GM12878 (cell line): ENCODE measurements around the gene POU4F1. TPM values are rescaled to one million over a fixed set of nuclear protein-coding genes. Genes with fewer than 3 reads are reported as not detected.

Experiments used
- ATAC-seq: fragments of 200-7000 bp; cut with Tn5 transposase; 3 replicates; pipeline ENCODE4 v1.9.1; 2020; ENCODE audit warnings: mild to moderate bottlenecking, moderate library complexity
- BruUV-seq: library from RNA; stranded (reverse); fragments of 400-500 nt; replicated peaks from 2 replicates; lab custom pipeline; 2021; lab: Mats Ljungman, UMichigan
- CTCF ChIA-PET: fragments of 300-600 bp; sonication (Branson Sonifier 250); formaldehyde crosslinking; extraction: SDS; loops from one replicate; lab custom pipeline; 2021; ENCODE audit warnings: inconsistent platforms; lab: Yijun Ruan, JAX
- POLR2A ChIA-PET: fragments of 350-600 bp; formaldehyde crosslinking; extraction: SDS; loops from one replicate; lab custom pipeline; 2021; ENCODE audit warnings: inconsistent platforms; lab: Charles Lee
- RAD21 ChIA-PET: fragments of 300-600 bp; sonication (Branson Sonifier 250); formaldehyde crosslinking; loops from one replicate; lab custom pipeline; 2023; ENCODE audit warnings: antibody characterized with exemption; ENCODE audit not compliant: unreplicated experiment; lab: Charles Lee
- SMC1A ChIA-PET: fragments of 300-600 bp; sonication (Branson Sonifier 250); formaldehyde crosslinking; loops from one replicate; lab custom pipeline; 2023; ENCODE audit not compliant: unreplicated experiment, uncharacterized antibody; lab: Charles Lee
- DNase-seq: peaks from one replicate; pipeline ENCODE4 v3.0.0-alpha.2; 2011; ENCODE audit warnings: low read depth, low spot score
- FAIRE-seq: peaks from 3 replicates; lab custom pipeline; 2011; peaks lifted over from hg19 to GRCh38; lab: Jason Lieb, UNC
- H2AFZ ChIP-seq: 2 replicates; pipeline ENCODE4 v1.6.0; 2011; ENCODE audit warnings: low read depth, low read length, control low read depth; ENCODE audit not compliant: control insufficient read depth
- H3K27ac ChIP-seq: 2 replicates; pipeline ENCODE4 v1.5.1; 2011; ENCODE audit warnings: control low read depth; ENCODE audit not compliant: control insufficient read depth, insufficient read depth
- H3K27me3 ChIP-seq, 2 experiments: replicated peaks in 1 of 2; 2 replicates each; pipeline versions ENCODE4 v1.6.0 to v1.6.1; 2011; ENCODE audit warnings: low read length in 1 of 2; ENCODE audit not compliant: control insufficient read depth in 2 of 2, insufficient read depth in 2 of 2
- H3K36me3 ChIP-seq, 2 experiments: 2 replicates each; pipeline ENCODE4 v1.5.1; 2011; ENCODE audit warnings: low read length in 1 of 2; ENCODE audit not compliant: control insufficient read depth in 2 of 2, insufficient read depth in 2 of 2
- H3K4me1 ChIP-seq: 2 replicates; pipeline ENCODE4 v1.6.1; 2011; ENCODE audit warnings: mild to moderate bottlenecking, low read length, moderate library complexity, mixed read lengths; ENCODE audit not compliant: control insufficient read depth, insufficient read depth
- H3K4me2 ChIP-seq: 2 replicates; pipeline ENCODE4 v1.6.0; 2011; ENCODE audit warnings: control low read depth; ENCODE audit not compliant: control insufficient read depth, insufficient read depth
- H3K4me3 ChIP-seq: fragments of 200-600 bp; sonication (generic); 2 replicates; pipeline ENCODE4 v1.5.1; 2016
- H3K79me2 ChIP-seq: 2 replicates; pipeline ENCODE4 v1.6.0; 2011; ENCODE audit warnings: low read length; ENCODE audit not compliant: control insufficient read depth, insufficient read depth
- H3K9ac ChIP-seq: 2 replicates; pipeline ENCODE4 v1.8.0; 2011; ENCODE audit warnings: low read length, control low read depth, mixed read lengths; ENCODE audit not compliant: control insufficient read depth, insufficient read depth
- H3K9me3 ChIP-seq: replicated peaks from 3 replicates; pipeline ENCODE4 v1.5.1; 2011; ENCODE audit warnings: mild to moderate bottlenecking, low read length; ENCODE audit not compliant: control insufficient read depth, insufficient read depth
- H4K20me1 ChIP-seq: 2 replicates; pipeline ENCODE4 v1.6.0; 2011; ENCODE audit not compliant: control insufficient read depth, insufficient read depth
- BACH1 ChIP-seq: fragments of 450-650 bp; IDR thresholded peaks from 2 replicates; pipeline ENCODE4 v1.6.1; 2017; ENCODE audit warnings: mild to moderate bottlenecking, borderline replicate concordance
- CREM ChIP-seq: IDR thresholded peaks from 2 replicates; pipeline ENCODE4 v1.6.1; 2014; ENCODE audit warnings: antibody characterized with exemption, low read depth
- EED ChIP-seq: sonication (generic); IDR thresholded peaks from 2 replicates; pipeline ENCODE4 v1.6.1; 2016; ENCODE audit warnings: antibody characterized with exemption, low read depth
- FOXK2 ChIP-seq: fragments of 450-650 bp; IDR thresholded peaks from 2 replicates; pipeline ENCODE4 v1.6.1; 2017; ENCODE audit warnings: mild to moderate bottlenecking, moderate library complexity
- HCFC1 ChIP-seq: fragments of 150-350 bp; IDR thresholded peaks from 2 replicates; pipeline ENCODE4 v1.6.1; 2014; ENCODE audit warnings: low read length
- JUNB ChIP-seq: IDR thresholded peaks from 2 replicates; pipeline ENCODE4 v1.6.1; 2016; ENCODE audit warnings: antibody characterized with exemption, mild to moderate bottlenecking
- MYB ChIP-seq: fragments of 150-350 bp; IDR thresholded peaks from 2 replicates; pipeline ENCODE4 v1.6.1; 2014; ENCODE audit warnings: mild to moderate bottlenecking, low read depth, low read length, borderline replicate concordance
- NFXL1 ChIP-seq: fragments of 450-650 bp; IDR thresholded peaks from 2 replicates; pipeline ENCODE4 v1.6.1; 2017; ENCODE audit warnings: antibody characterized with exemption, mild to moderate bottlenecking, borderline replicate concordance
- NR2F1 ChIP-seq: fragments of 450-650 bp; conservative IDR thresholded peaks from 2 replicates; pipeline ENCODE4 v1.6.1; 2017; ENCODE audit warnings: mild to moderate bottlenecking
- PML ChIP-seq: IDR thresholded peaks from 2 replicates; pipeline ENCODE4 v1.6.1; 2012; ENCODE audit warnings: low read length, inconsistent platforms
- RB1 ChIP-seq: fragments of 450-650 bp; formaldehyde crosslinking; IDR thresholded peaks from 2 replicates; pipeline ENCODE4 v1.6.1; 2017; ENCODE audit warnings: mild to moderate bottlenecking, borderline replicate concordance
- RELA ChIP-seq: fragments of 450-650 bp; IDR thresholded peaks from 2 replicates; pipeline ENCODE4 v1.8.0; 2014; ENCODE audit warnings: borderline replicate concordance; ENCODE audit not compliant: partially characterized antibody
- SP1 ChIP-seq: IDR thresholded peaks from one replicate; pipeline ENCODE4 v1.6.1; 2011; ENCODE audit warnings: low read depth, low read length
- TARDBP ChIP-seq: IDR thresholded peaks from 2 replicates; pipeline ENCODE4 v1.6.1; 2016; ENCODE audit warnings: borderline replicate concordance
- ZZZ3 ChIP-seq: IDR thresholded peaks from 2 replicates; pipeline ENCODE4 v1.6.1; 2011; ENCODE audit warnings: low read depth; ENCODE audit not compliant: control insufficient read depth, insufficient read length
- WGBS: methylation state at CpG from one replicate; pipeline ENCODE4 v1.1.6; 2016; ENCODE audit warnings: low lambda C conversion rate; ENCODE audit not compliant: insufficient replicate concordance, insufficient coverage; ENCODE audit errors: missing lambda C conversion rate; 5-methylcytosine and 5-hydroxymethylcytosine counted together
- in situ Hi-C: fragments of 300-500 bp; cut with MboI; formaldehyde crosslinking; loops from 9 replicates; pipeline ENCODE4 v1.14.3; 2018; ENCODE audit warnings: mixed read lengths
- intact Hi-C: fragments of 100-400 bp; cut with micrococcal nuclease; formaldehyde crosslinking; loops from one replicate; pipeline ENCODE4 v1.14.2; 2022; ENCODE audit not compliant: unreplicated experiment
- polyA plus RNA-seq, 11 experiments: library from polyadenylated mRNA; depleted of rRNA in 4 of 11; unstranded in 6 of 11; stranded (reverse) in 5 of 11; fragments of >200 nt; fragmentation: Nextera tagmentation in 4 of 11; fragmentation: Illumina TruSeq in 1 of 11; extraction: Ambion mirVana in 4 of 11; extraction: Trizol in 1 of 11; gene quantifications; 1 replicate in 1 of 11; 2 replicates in 10 of 11; pipeline versions ENCODE4 v1.2.1 to v1.2.3, GENCODE V29; 2011 to 2016; ENCODE audit warnings: inconsistent platforms in 2 of 11, missing spikeins in 2 of 11, low read depth in 1 of 11
- total RNA-seq, 4 experiments: library from RNA; depleted of rRNA in 3 of 4; stranded (reverse); fragments of >200 nt in 3 of 4; fragmentation: Illumina TruSeq in 1 of 4; extraction: Trizol in 1 of 4; gene quantifications; 2 replicates each; pipeline versions ENCODE4 v1.2.1 to v1.2.3, GENCODE V29; 2013 to 2021
- TF ChIP-seq, protein P1 (sequence below): IDR thresholded peaks from 2 replicates; pipeline ENCODE4 v1.6.1; 2011; ENCODE audit warnings: low read depth, mild to moderate bottlenecking, low read length, moderate library complexity, borderline replicate concordance; ENCODE audit errors: extremely low read depth
- TF ChIP-seq, protein P2 (sequence below): IDR thresholded peaks from 2 replicates; pipeline ENCODE4 v1.6.1; 2011; ENCODE audit warnings: borderline replicate concordance, low read depth, mild to moderate bottlenecking, moderate library complexity, mixed read lengths, low read length; ENCODE audit not compliant: insufficient read depth; ENCODE audit errors: extremely low read length
- TF ChIP-seq, protein P3 (sequence below): IDR thresholded peaks from 2 replicates; pipeline ENCODE4 v1.6.1; 2011; ENCODE audit warnings: mild to moderate bottlenecking, low read depth, low read length, moderate library complexity; ENCODE audit not compliant: insufficient replicate concordance

POU4F1 gene
- total and polyA plus RNA-seq, 10 of the 15 experiments (the other 5 are each of a cell fraction or from before 2014, with no cell fraction given), result 0.01 to 0.14 (median 0.02) TPM; not detected in 5

DNA sequence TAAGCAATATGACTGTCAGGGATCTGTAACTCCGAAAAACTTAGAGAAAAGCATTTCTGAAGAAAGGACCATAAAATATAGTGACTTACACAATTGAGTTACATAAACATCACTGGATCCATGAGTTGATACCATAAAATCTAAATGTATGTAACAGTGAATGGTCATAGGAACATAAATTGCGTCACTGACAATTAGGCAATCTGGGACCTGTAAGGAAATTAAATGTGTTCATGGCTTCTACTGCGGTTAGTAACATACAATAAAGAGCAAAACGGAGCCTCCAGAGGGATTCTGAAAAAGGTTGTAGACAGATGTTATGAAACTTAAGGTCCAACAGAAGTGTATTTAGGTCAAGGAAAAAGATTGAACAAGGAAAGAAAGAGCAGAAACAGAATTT, 27.1 kb downstream of the POU4F1 start:
- H3K4me2 ChIP-seq, result no peak overlapping the region
- no peaks in the 10 kb centered on the region for H3K79me2 ChIP-seq
- no peaks in the 10 kb centered on the region for H3K9me3 ChIP-seq
- intact Hi-C loops, result no loop called here
- H3K27me3 ChIP-seq, result no peaks in the 10 kb centered on the region
- no peak for DNase-seq
- H3K36me3 ChIP-seq, result no peaks in the 10 kb centered on the region
- RAD21 ChIA-PET, result no interaction called here
- no peaks in the 10 kb centered on the region for H3K4me1 ChIP-seq
- no peak overlapping the region for H3K9ac ChIP-seq
- no peak overlapping the region for H3K27ac ChIP-seq
- BruUV-seq, result no TSS peak
- POLR2A ChIA-PET, result no interaction called here
- H4K20me1 ChIP-seq, result no peaks in the 10 kb centered on the region
- SMC1A ChIA-PET, result interaction anchor here (1.8 kb wide), 1 partner anchor 11 kb away, joined by 3 read pairs; no protein-coding TSS in a partner anchor
- FAIRE-seq, result no peak
- no peak for ATAC-seq
- in situ Hi-C loops, result no loop called here
- H2AFZ ChIP-seq, result no peak overlapping the region
- WGBS, result 81% methylated on average over 4 of the region's 4 CpGs
- CTCF ChIA-PET, result no interaction called here
- no peak overlapping the region for H3K4me3 ChIP-seq
- TF ChIP-seq NFXL1 (no peak), JUNB (no peak), MYB (no peak)
- TF ChIP-seq, protein P1, sequence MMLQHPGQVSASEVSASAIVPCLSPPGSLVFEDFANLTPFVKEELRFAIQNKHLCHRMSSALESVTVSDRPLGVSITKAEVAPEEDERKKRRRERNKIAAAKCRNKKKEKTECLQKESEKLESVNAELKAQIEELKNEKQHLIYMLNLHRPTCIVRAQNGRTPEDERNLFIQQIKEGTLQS, result no peak
- TF ChIP-seq, all 136 proteins: peak for 0

DNA sequence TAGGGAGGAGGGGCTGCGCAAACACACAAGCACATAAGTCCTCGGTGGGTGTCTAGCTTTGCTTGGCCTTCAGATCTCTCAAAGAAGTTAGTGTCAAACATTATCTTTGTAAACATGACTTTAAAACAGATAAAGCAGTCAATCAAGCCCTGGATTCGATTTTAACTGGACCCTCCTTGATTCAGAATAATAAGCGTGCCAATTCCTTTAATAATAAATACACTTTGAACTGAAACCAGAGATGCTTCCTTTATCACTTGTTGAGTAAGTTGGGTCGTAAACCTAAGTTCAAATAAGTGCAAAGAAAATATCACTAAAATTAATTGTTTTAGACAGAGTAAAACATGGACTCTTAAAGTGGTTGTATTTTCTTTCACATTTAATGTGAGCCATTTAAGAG, 30.9 kb downstream of the POU4F1 start:
- DNase-seq (no peak), FAIRE-seq (no peak), ATAC-seq (no peak)
- Histone ChIP-seq H3K36me3 (no peaks in the 10 kb centered on the region), H2AFZ (no peak overlapping the region), H3K4me1 (no peaks in the 10 kb centered on the region), H3K4me2 (no peak overlapping the region), H3K27ac (no peak overlapping the region), H3K9ac (no peak overlapping the region), H4K20me1 (no peaks in the 10 kb centered on the region), H3K9me3 (no peaks in the 10 kb centered on the region), H3K27me3 (no peaks in the 10 kb centered on the region), H3K79me2 (no peaks in the 10 kb centered on the region), H3K4me3 (no peak overlapping the region)
- intact Hi-C loops, result no loop called here
- ChIA-PET CTCF (interaction anchor here (0.6 kb wide), 1 partner anchor 729 kb away, joined by 3 read pairs; no protein-coding TSS in a partner anchor), POLR2A (no interaction called here), SMC1A (interaction anchor here (1.1 kb wide), 1 partner anchor 12 kb away, joined by 4 read pairs; no protein-coding TSS in a partner anchor), RAD21 (no interaction called here)
- no TSS peak for BruUV-seq
- in situ Hi-C loops, result no loop called here
- whole genome bisulfite sequencing, result 39% methylated on average over 5 of the region's 5 CpGs
- TF ChIP-seq NR2F1 (no peak), RELA (no peak), RB1 (no peak), HCFC1 (no peak), SP1 (no peak), ZZZ3 (no peak), PML (no peak), TARDBP (no peak), EED (no peak), BACH1 (no peak), CREM (no peak), FOXK2 (no peak)
- TF ChIP-seq, protein P2, sequence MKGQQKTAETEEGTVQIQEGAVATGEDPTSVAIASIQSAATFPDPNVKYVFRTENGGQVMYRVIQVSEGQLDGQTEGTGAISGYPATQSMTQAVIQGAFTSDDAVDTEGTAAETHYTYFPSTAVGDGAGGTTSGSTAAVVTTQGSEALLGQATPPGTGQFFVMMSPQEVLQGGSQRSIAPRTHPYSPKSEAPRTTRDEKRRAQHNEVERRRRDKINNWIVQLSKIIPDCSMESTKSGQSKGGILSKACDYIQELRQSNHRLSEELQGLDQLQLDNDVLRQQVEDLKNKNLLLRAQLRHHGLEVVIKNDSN, result no peak
- TF ChIP-seq, protein P3, sequence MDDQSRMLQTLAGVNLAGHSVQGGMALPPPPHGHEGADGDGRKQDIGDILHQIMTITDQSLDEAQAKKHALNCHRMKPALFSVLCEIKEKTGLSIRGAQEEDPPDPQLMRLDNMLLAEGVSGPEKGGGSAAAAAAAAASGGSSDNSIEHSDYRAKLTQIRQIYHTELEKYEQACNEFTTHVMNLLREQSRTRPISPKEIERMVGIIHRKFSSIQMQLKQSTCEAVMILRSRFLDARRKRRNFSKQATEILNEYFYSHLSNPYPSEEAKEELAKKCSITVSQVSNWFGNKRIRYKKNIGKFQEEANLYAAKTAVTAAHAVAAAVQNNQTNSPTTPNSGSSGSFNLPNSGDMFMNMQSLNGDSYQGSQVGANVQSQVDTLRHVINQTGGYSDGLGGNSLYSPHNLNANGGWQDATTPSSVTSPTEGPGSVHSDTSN, result no peak
